GM12891 (cell line): ENCODE results near the gene CAMTA1.

ENCODE experiments used
- POLR2A ChIP-seq: IDR thresholded peaks from 2 replicates; pipeline ENCODE4 v1.6.1; 2011; ENCODE audit warnings: low read depth, low read length, control low read depth
- POLR2AphosphoS5 ChIP-seq: IDR thresholded peaks from 2 replicates; pipeline ENCODE4 v1.6.1; 2011; ENCODE audit warnings: low read depth, low read length, control low read depth
- SPI1 ChIP-seq: IDR thresholded peaks from 2 replicates; pipeline ENCODE4 v1.6.1; 2011; ENCODE audit warnings: low read depth, low read length, control low read depth
- TAF1 ChIP-seq: IDR thresholded peaks from 2 replicates; pipeline ENCODE4 v1.6.1; 2011; ENCODE audit warnings: low read depth, low read length, control low read depth

DNA sequence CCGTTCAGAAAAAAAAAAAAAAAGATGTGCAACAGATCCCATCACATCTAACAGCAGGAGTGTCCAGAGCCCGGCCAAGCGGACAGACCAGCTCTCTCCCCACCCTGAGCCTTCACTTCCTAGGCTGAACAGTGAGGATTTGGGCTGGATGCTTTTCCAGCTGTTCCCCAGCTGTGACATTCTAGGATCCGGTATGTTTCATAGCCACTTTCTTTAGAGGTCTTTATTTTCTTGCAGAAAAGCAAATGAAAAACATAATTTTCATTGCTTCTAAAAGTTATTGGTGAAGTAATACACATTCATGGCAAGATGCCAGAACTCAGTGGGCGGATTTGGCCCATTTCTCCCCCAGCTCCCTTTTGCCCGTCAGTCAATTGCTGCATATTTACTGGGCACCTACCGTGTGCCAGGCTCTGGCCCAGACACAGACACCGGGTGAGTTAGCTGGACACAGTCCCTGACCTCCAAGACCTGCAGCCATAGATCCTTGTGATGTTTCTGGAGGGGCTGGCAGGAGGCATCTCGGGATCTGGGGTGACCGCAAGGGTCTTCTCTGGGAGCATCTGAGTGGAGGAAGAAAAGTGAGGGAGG is 772.1 kb downstream of the CAMTA1 start:
- TF ChIP-seq POLR2AphosphoS5 (no peak), SPI1 (no peak), POLR2A (no peak), TAF1 (no peak)
